KMS-11 (cell line): ENCODE data around the gene ZC3H10.

Experiments used
- H2AFZ ChIP-seq: fragments of 200-600 bp; sonication (generic); 2 replicates; pipeline ENCODE4 v1.6.1; 2016; ENCODE audit warnings: antibody characterized with exemption, mixed run types, low read depth
- H3K27ac ChIP-seq: fragments of 200-600 bp; sonication (generic); 2 replicates; pipeline ENCODE4 v1.6.1; 2016; ENCODE audit warnings: mild to moderate bottlenecking, mixed run types
- H3K27me3 ChIP-seq: fragments of 200-600 bp; sonication (generic); 2 replicates; pipeline ENCODE4 v1.6.1; 2017; ENCODE audit warnings: mild to moderate bottlenecking, low read depth, mixed run types, moderate library complexity; ENCODE audit not compliant: insufficient read depth
- H3K36me3 ChIP-seq: fragments of 200-600 bp; sonication (generic); 2 replicates; pipeline ENCODE4 v1.6.1; 2017; ENCODE audit warnings: mild to moderate bottlenecking, mixed run types; ENCODE audit not compliant: insufficient read depth
- H3K4me1 ChIP-seq: fragments of 200-600 bp; sonication (generic); 2 replicates; pipeline ENCODE4 v1.6.1; 2016; ENCODE audit warnings: mild to moderate bottlenecking, low read depth, mixed run types; ENCODE audit not compliant: poor library complexity, severe bottlenecking
- H3K4me2 ChIP-seq: fragments of 200-600 bp; sonication (generic); 2 replicates; pipeline ENCODE4 v1.7.0; 2016; ENCODE audit warnings: mild to moderate bottlenecking, mixed run types
- H3K4me3 ChIP-seq: fragments of 200-600 bp; sonication (generic); IDR thresholded peaks from 2 replicates; pipeline ENCODE4 v1.6.1; 2017; ENCODE audit warnings: low read depth, low read length, mixed read lengths; ENCODE audit not compliant: insufficient read depth
- H3K79me2 ChIP-seq: fragments of 200-600 bp; sonication (generic); 2 replicates; pipeline ENCODE4 v1.6.1; 2016; ENCODE audit warnings: low read depth, mixed run types; ENCODE audit not compliant: insufficient read depth
- H3K9ac ChIP-seq: fragments of 200-600 bp; sonication (generic); 2 replicates; pipeline ENCODE4 v1.6.1; 2016; ENCODE audit warnings: mild to moderate bottlenecking, mixed run types
- H4K20me1 ChIP-seq: fragments of 200-600 bp; sonication (generic); 2 replicates; pipeline ENCODE4 v1.6.1; 2016; ENCODE audit warnings: mild to moderate bottlenecking, mixed run types; ENCODE audit not compliant: insufficient read depth
- CTCF ChIP-seq: fragments of 200-600 bp; sonication (generic); conservative IDR thresholded peaks from 2 replicates; pipeline ENCODE4 v1.6.1; 2017; ENCODE audit warnings: low read depth, mild to moderate bottlenecking, antibody characterized with exemption, low read length, moderate library complexity, mixed read lengths

The ZC3H10 gene

GRCh38 chr12:56159482-56160192 lies 41.6 kb downstream of the ZC3H10 start:
- Histone ChIP-seq H3K4me2 (peak overlapping the region; percentile 97), H3K9ac (peak overlapping the region; percentile 82; the same call in 1 of the 2 replicates), H3K27me3 (no peaks in the 10 kb centered on the region), H3K36me3 (peaks cover 31% of the 10 kb centered on the region; the same call in 1 of the 2 replicates), H3K4me3 (peak overlapping the region; percentile 55), H2AFZ (no peak overlapping the region), H3K27ac (peak overlapping the region; percentile 69; the same call in 1 of the 2 replicates), H3K79me2 (peaks cover 35% of the 10 kb centered on the region), H3K4me1 (peaks cover 34% of the 10 kb centered on the region), H4K20me1 (no peaks in the 10 kb centered on the region)
- TF ChIP-seq CTCF = no peak

GRCh38 chr12:56160193-56160763 lies 42.2 kb downstream of the ZC3H10 start:
- H3K36me3 ChIP-seq = peaks cover 31% of the 10 kb centered on the region; the same call in 1 of the 2 replicates
- H3K27me3 ChIP-seq = no peaks in the 10 kb centered on the region
- no peak overlapping the region; the same call in 1 of the 2 replicates for H3K27ac ChIP-seq
- H3K4me2 ChIP-seq = peak overlapping the region; percentile 97
- H2AFZ ChIP-seq = no peak overlapping the region
- H3K4me3 ChIP-seq = no peak overlapping the region
- H3K4me1 ChIP-seq = peaks cover 34% of the 10 kb centered on the region
- peaks cover 35% of the 10 kb centered on the region for H3K79me2 ChIP-seq
- H3K9ac ChIP-seq = peak overlapping the region; percentile 82; the same call in 1 of the 2 replicates
- H4K20me1 ChIP-seq = no peaks in the 10 kb centered on the region
- TF ChIP-seq CTCF = no peak

- Histone ChIP-seq H3K27ac (no peak overlapping the region), H3K36me3 (peaks cover 31% of the 10 kb centered on the region; the same call in 1 of the 2 replicates), H3K27me3 (no peaks in the 10 kb centered on the region), H3K9ac (no peak overlapping the region), H3K4me1 (peaks cover 34% of the 10 kb centered on the region), H2AFZ (no peak overlapping the region), H3K4me3 (no peak overlapping the region), H3K79me2 (peaks cover 35% of the 10 kb centered on the region), H3K4me2 (no peak overlapping the region; the same call in 1 of the 2 replicates), H4K20me1 (no peaks in the 10 kb centered on the region)
- TF ChIP-seq CTCF = peak; percentile 9; the same call in 1 of the 2 replicates
Measured at GRCh38 chr12:56160894-56161689, 43.0 kb downstream of the ZC3H10 start.

- Histone ChIP-seq H3K4me2 (no peak overlapping the region), H3K36me3 (peaks cover 35% of the 10 kb centered on the region; the same call in 1 of the 2 replicates), H2AFZ (no peak overlapping the region), H3K27me3 (no peaks in the 10 kb centered on the region), H3K4me1 (peaks cover 30% of the 10 kb centered on the region), H3K79me2 (peaks cover 35% of the 10 kb centered on the region), H3K9ac (no peak overlapping the region), H3K27ac (no peak overlapping the region), H4K20me1 (no peaks in the 10 kb centered on the region), H3K4me3 (no peak overlapping the region)
- no peak; the same call in 1 of the 2 replicates for TF ChIP-seq CTCF
Measured at GRCh38 chr12:56161690-56162351, 43.8 kb downstream of the ZC3H10 start.
